GM18508 (cell line): ENCODE data around the gene TNNT3.

ENCODE experiments used
- ATAC-seq: cut with Tn5 transposase; IDR thresholded peaks from one replicate; pipeline ENCODE4 v1.9.1; 2021; ENCODE audit warnings: moderate number of reproducible peaks; ENCODE audit not compliant: insufficient read depth, unreplicated experiment

Gene TNNT3

DNA sequence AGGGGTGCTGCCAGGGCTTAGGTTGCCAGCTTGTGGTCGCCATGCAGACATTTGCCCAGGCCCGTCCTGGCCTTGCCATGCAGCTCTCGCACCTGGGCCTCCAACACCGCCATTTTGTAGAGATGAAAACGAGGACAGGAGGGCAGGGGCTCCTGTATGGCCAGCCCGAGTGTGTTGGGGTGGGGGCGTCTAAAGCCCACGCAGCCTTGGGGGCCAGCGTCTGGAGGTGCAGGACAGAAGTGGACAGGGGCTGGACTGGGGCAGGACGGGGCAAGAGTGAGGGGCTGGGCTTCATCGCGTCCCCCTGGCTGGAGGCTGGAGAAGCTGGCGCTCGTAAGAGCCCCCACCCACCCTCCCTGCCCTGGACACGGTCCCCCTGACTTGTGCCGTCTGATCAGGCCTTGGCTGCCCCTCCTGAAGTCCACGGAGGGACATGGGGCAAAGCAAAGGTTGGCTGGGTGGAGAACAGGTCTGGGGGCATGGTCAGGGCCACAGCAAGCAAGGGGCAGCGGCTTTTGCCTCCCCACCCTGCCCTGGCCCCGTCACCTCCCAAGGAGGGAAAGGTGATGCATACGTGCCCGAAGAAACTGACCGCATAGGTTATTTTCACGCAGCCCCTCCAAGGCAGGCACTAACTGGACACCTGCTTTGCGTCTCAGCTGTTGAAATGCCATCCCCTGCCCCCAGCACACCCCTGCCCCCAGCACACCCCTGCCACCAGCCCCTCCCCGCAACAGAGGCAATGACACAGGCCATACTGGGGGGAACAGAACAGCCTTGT, 815 bp downstream of the TNNT3 start:
- ATAC-seq, result no peak

- ATAC-seq, result no peak
These were observed 1.5 kb downstream of the TNNT3 start for GRCh38 chr11:1920909-1921573.

DNA sequence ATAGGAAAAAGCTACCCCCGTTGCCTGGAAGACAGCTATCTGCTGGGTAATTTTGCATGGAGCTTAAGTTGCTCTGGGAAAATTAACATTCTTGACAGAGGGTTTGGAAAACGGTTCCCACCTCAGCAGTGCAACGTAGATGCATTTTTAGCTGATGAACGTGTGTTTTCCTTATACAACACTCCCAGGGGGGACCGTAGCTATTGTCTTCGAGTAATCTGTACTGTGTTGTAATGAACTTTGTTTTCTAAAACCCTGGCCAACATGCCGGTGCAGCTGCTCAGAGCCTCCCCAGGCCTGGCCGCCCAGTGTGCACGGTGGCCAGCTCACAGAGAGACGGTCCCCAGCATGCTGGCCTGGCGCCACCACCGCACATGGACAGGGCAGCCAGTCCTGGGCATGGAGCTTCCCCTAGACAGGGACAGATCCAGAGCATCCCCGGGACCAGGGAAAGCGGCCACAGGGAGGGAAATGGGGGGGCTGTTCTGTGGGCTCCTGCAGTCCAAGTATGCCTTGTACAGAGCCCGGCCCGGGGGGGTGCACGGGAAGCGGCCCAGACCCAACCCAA, 2.2 kb downstream of the TNNT3 start:
- no peak for ATAC-seq

GRCh38 chr11:1922481-1923081, 3.1 kb downstream of the TNNT3 start:
- no peak for ATAC-seq

- ATAC-seq, result no peak
These were observed 3.9 kb downstream of the TNNT3 start for GRCh38 chr11:1923201-1923956.

GRCh38 chr11:1924181-1924580, 4.7 kb downstream of the TNNT3 start:
- ATAC-seq, result no peak

DNA sequence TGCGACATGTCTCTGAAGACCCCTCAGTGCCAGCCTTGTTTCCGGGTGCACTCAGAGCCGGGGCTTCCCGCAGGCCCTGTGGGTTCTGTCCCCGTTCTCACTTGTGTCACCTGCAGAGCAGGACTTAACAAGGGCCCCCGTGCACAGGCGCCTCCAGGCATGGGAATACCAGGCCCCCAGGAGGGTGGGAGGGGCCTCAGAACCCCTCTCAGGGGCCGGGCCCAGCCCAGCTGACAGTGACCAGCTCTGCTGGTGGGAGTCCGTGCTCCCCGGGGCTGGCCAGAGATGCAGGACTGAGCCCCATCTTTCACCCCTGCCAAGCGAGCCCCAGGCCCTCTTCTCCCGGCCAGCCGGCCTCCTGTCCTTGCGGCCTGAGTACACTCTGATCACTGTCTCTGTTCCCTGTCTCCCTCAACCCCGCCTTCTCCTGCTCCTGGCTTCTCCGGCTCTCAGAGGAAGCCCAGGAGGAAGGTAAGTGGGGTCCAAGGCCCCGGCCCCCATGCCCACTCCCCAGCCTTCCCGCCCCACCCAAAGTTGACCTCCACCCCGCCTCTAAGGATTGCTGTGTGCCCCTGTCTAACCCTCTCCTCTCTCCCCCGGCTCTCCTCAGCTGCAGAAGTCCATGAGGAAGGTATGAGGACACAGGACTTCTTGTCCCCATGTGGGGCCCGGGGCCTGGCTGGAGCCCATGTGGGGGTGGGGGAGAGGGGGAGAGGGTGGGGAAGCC, 5.3 kb downstream of the TNNT3 start:
- ATAC-seq, result no peak

GRCh38 chr11:1925373-1926155, 6.1 kb downstream of the TNNT3 start:
- no peak for ATAC-seq

DNA sequence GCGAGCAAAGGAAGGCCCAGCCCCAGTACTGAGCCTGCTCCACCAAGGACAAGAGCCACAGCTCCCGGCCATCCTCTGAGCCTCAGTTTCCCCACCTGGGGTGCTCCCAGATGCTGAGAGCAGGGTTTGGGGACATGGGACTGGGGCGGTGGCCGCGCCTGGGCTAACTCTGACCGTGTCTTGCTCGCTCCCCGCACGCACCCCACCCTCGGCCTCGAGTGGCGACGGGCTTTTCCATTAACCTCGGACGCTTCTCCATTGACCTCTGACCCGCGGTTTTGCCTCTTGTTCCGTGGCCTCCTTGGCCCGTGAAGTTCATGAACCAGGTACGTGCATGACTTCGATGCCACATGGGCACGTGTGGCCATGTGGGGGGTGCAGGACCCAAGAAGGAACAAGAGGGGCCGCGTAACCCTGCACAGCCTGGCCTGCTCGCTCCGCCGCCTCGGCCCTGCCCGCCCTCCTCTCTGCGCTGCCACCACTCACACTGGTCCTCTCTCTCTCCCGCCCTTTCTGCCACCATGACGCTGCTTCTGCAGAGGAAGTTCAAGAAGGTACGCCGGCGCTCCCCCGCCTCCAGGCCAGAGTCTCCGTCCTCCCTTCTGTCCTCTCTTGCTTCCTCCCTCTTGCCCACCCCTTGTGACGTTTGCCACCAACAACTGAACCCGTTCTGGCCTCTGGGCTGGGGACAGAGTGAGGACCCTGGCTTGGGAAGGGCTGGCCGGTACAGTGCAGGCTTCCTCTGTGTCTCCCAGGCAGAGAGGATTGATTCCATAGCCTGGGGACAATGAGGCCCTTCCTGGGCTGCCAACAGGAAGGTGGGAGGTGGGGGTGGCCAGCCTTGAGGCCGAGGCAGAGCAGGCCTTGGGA, 6.9 kb downstream of the TNNT3 start:
- ATAC-seq, result no peak

DNA sequence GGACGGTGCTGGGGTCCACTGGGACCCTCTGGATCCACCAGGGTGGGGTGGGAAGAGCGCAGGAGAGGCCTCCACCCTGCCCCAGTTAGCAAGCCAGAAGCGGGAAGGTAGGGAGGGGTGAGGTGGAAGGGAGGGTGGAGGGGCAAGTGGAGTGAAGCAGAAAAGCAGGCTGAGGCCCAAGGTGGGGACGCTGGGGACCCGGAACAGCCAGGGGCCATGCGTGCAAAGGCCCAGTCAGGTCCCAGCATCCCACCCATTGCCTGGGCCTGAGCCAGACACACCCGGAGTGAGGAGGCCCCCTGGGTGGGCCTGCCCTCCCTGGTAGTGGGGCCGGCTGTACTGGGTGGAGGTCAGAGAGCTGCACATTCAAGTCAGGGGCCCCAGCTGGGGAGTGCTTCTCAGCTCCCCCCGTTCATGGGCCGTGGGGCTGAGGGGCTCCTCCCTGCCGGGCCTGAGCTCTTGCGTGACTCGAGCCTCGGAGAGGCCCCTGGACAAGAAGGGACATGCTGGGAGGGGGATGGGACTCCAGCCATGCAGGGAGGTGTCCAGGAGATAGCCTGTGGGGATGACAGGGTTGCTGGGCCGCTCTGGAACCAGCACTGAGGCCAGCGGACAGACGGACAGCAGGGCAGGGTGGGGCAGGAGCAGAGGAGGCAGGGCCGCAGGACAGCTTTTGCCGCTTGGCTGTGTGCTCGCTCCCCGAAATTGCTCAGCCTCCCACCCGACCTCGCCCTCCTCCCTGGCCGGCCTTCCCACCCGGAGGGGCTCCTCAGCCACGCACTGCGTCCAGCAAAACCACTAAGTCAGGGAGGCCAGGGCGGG, 7.7 kb downstream of the TNNT3 start:
- ATAC-seq, result no peak

DNA sequence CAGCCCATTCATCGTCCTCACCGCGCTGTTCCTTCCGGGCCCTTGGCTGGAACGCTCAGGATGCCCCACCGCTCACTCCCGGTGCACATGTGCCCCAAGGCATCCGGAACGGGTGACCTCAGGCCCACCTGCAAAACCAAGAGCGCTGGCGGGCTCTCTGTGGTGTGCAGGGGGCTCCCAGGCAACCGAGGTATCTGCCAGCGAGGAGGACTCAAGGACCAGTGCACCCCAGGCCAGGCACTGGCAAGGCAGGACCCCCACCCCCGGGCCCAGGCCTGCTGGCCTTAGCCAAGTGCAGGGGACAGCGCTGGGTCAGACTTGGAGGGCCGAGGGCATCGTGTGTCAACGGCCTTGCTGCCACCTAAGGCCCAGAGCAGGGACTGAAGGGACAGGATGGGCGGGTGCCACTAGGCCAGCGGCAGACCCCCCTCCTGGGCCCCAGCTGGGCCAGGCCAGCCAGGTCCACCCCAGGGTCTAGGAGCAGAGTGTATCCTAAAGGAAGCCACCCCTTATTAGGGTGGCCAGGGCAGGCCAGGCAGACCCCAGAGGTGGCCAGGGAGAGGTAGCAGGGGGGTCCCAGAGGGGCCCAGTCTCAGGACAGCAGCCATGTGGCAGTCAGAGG, 8.5 kb downstream of the TNNT3 start:
- ATAC-seq, result no peak

DNA sequence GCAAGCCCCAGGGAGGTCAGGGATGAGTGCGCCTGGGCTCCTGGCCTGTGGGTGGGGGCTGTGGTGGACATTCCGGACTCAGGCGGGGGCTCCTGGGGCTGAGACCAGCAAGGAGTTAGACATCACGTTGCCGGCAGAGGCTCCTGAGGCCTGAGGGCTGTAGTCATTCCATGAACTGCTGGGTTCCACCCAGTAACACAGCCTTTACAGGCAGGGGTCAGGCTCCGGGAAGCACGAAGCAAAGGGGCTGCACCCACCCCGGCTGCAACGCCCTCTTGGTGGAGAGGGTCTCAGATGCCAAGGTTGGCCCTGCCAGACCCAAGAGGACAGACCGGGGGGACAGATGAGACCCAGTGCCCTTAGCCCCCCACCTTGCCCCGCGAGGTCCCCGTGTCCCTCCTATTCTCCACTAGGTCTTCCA, 9.0 kb downstream of the TNNT3 start:
- no peak for ATAC-seq

DNA sequence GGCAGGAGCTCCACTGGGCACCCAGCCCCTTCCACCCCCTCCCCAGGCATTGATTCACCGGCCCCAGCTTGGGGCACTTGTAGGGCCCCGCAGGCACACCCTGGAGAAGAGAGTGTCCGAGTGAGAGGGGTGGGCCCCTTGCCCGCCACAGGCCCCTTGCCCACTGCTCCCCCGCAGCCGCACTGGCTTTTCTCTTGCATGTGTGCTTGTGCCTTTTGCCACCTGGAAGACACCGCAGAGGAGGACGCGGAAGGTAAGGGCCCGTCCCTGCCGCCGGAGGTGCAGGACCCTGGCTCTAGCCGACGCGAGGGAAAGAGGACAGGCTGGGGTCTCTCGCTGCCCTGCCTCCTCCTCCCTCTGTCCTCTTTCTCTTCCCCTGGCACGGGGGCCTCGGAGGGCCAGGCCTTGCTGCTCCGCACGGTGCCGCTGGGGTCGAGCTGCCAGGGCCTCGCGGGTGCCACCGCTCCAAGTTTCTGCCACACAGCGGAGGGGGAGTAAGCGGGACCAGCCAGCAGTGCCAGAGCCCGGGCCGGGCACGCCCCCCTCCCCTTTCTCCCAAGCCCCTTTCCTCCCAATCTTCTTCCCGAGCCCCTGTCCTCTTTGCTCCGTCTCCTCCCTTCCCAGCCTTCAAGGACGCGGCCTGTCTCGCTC, 9.5 kb downstream of the TNNT3 start:
- ATAC-seq, result no peak

GRCh38 chr11:1929621-1930461, 10.3 kb downstream of the TNNT3 start:
- no peak for ATAC-seq

- no peak for ATAC-seq
These were observed 10.9 kb downstream of the TNNT3 start for GRCh38 chr11:1930462-1930830.
